K562 (cell line): ENCODE measurements around the gene NAP1L1. TPM values are rescaled to one million over a fixed set of nuclear protein-coding genes. Genes with fewer than 3 reads are reported as not detected.

Experiments
- ELF2 ChIP-seq: fragments of 250-450 bp; sonication (Bioruptor Pico); IDR thresholded peaks from 2 replicates; pipeline ENCODE4 v1.5.0; 2021; ENCODE audit warnings: mild to moderate bottlenecking
- ETV1 ChIP-seq: fragments of 450-650 bp; conservative IDR thresholded peaks from 2 replicates; pipeline ENCODE4 v1.6.1; 2016; ENCODE audit warnings: missing genetic modification characterization, control low read depth, low read depth, missing compliant biosample characterization
- FUS ChIP-seq: fragments of 200-400 bp; formaldehyde crosslinking; optimal IDR thresholded peaks from 2 replicates; pipeline ENCODE3; 2017; ENCODE audit warnings: low read depth, low read length
- HDAC6 ChIP-seq: IDR thresholded peaks from 2 replicates; pipeline ENCODE4 v1.6.1; 2012; ENCODE audit warnings: low read depth, mild to moderate bottlenecking, control low read depth, inconsistent platforms, low read length, moderate library complexity
- HNRNPLL ChIP-seq: fragments of 200-400 bp; formaldehyde crosslinking; IDR thresholded peaks from 2 replicates; pipeline ENCODE4 v1.6.1; 2017; ENCODE audit warnings: low read length, low read depth, mild to moderate bottlenecking; ENCODE audit not compliant: poor library complexity, severe bottlenecking
- KLF6 ChIP-seq: fragments of 250-450 bp; sonication (Bioruptor Pico); IDR thresholded peaks from 2 replicates; pipeline ENCODE4 v1.4.0; 2020; ENCODE audit warnings: mild to moderate bottlenecking, moderate library complexity, borderline replicate concordance
- NR2C2 ChIP-seq, 2 experiments: fragments of 200-800 bp in 1 of 2; sonication (Bioruptor generic) in 1 of 2; sonication (generic) in 1 of 2; formaldehyde crosslinking in 1 of 2; IDR thresholded peaks; 2 replicates each; pipeline versions ENCODE4 v1.6.1 to v1.8.0; 2016 to 2022; ENCODE audit warnings: mild to moderate bottlenecking in 1 of 2, missing compliant biosample characterization in 1 of 2, missing genetic modification characterization in 1 of 2, missing genetic modification reagents in 1 of 2
- SRSF3 ChIP-seq: fragments of 200-400 bp; formaldehyde crosslinking; IDR thresholded peaks from 2 replicates; pipeline ENCODE4 v1.6.1; 2016; ENCODE audit warnings: mild to moderate bottlenecking, low read length, moderate library complexity; ENCODE audit not compliant: insufficient read depth
- TGIF2 ChIP-seq: sonication (generic); formaldehyde crosslinking; IDR thresholded peaks from 2 replicates; pipeline ENCODE4 v1.8.1; 2022; ENCODE audit warnings: mild to moderate bottlenecking, missing genetic modification reagents, moderate library complexity
- U2AF1 ChIP-seq: fragments of 200-400 bp; formaldehyde crosslinking; optimal IDR thresholded peaks from 2 replicates; pipeline ENCODE3; 2017; ENCODE audit warnings: mild to moderate bottlenecking, low read depth, low read length, moderate library complexity
- ZNF3 ChIP-seq: fragments of 250-450 bp; sonication (Bioruptor Pico); IDR thresholded peaks from 2 replicates; pipeline ENCODE4 v1.5.0; 2021; ENCODE audit warnings: mild to moderate bottlenecking, moderate library complexity
- polyA plus RNA-seq, 8 experiments: library from polyadenylated mRNA; depleted of rRNA in 4 of 8; stranded (reverse) in 5 of 8; unstranded in 3 of 8; fragments of >200 nt; fragmentation: Nextera tagmentation in 2 of 8; fragmentation: Illumina TruSeq in 1 of 8; extraction: Ambion mirVana in 2 of 8; extraction: Trizol in 1 of 8; gene quantifications; 2 replicates each; pipeline versions ENCODE4 v1.2.1 to v1.2.3, GENCODE V29; 2011 to 2014; ENCODE audit warnings: inconsistent platforms in 1 of 8, missing spikeins in 1 of 8
- total RNA-seq, 7 experiments: library from RNA; depleted of rRNA in 6 of 7; stranded (reverse); fragments of >200 nt in 6 of 7; fragmentation: Illumina TruSeq in 2 of 7; extraction: Trizol in 2 of 7; gene quantifications; 2 replicates each; pipeline versions ENCODE4 v1.2.1 to v1.2.3, GENCODE V29; 2011 to 2021; ENCODE audit warnings: low replicate concordance in 1 of 7
- TF ChIP-seq, protein P1 (sequence below): fragments of 450-650 bp; IDR thresholded peaks from 2 replicates; pipeline ENCODE4 v1.6.1; 2016; ENCODE audit warnings: mild to moderate bottlenecking, moderate library complexity
- TF ChIP-seq, protein P2 (sequence below): fragments of 200-800 bp; sonication (Bioruptor generic); IDR thresholded peaks from 2 replicates; pipeline ENCODE4 v1.6.1; 2017; ENCODE audit warnings: missing genetic modification characterization, missing compliant biosample characterization

Gene NAP1L1
- total and polyA plus RNA-seq, 9 of the 15 experiments (the other 6 are each of a cell fraction or from before 2014, with no cell fraction given), result 287 to 747 (median 450) TPM

DNA sequence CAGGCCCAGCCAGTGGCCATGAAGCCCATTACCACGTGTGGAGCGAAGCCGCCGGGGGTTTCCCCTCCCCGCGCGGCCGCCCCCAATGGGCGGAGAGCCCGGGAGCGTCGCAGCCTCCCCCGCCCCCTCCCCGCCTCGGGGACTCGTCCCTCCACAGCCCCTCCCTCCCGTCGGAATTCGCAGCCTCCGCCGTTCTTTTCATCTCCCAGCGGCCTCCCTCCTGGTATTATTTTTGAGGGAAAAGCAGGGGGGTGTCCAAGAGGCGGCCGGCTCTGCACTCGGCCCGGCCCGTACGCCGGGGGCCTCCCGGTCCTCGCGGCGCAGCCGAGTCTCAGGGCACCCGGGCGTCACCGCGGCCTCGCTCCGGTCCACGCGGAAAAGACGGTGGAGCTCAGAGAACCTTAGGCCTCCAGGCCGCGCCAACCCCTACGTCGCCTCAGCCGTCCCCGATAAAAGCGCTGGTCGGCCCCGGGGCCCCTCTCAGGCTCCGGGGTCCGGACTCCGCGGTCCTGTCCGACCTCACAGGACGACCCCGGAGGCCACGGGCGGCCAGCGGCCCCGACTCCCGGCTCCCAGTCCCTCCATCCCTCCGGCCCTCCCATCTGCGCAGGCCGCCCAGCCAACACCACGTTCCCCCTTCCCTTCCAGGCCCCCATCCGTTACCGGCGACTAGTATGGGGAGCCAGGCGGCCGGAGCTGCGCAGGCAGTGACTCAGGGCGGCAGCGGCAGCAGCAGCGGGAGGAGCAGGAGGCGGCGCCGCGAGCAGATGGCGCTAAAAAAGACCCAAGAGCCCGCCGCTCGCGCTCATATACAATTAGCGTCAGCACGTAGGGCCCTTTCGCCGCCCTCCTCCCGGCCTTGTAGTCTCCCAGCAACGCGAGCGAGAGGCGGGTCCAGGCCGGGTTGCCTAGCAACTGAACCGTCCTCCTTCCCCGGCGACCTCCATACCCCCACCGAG, at the start of gene NAP1L1 (continued):
- TF ChIP-seq, protein P1, sequence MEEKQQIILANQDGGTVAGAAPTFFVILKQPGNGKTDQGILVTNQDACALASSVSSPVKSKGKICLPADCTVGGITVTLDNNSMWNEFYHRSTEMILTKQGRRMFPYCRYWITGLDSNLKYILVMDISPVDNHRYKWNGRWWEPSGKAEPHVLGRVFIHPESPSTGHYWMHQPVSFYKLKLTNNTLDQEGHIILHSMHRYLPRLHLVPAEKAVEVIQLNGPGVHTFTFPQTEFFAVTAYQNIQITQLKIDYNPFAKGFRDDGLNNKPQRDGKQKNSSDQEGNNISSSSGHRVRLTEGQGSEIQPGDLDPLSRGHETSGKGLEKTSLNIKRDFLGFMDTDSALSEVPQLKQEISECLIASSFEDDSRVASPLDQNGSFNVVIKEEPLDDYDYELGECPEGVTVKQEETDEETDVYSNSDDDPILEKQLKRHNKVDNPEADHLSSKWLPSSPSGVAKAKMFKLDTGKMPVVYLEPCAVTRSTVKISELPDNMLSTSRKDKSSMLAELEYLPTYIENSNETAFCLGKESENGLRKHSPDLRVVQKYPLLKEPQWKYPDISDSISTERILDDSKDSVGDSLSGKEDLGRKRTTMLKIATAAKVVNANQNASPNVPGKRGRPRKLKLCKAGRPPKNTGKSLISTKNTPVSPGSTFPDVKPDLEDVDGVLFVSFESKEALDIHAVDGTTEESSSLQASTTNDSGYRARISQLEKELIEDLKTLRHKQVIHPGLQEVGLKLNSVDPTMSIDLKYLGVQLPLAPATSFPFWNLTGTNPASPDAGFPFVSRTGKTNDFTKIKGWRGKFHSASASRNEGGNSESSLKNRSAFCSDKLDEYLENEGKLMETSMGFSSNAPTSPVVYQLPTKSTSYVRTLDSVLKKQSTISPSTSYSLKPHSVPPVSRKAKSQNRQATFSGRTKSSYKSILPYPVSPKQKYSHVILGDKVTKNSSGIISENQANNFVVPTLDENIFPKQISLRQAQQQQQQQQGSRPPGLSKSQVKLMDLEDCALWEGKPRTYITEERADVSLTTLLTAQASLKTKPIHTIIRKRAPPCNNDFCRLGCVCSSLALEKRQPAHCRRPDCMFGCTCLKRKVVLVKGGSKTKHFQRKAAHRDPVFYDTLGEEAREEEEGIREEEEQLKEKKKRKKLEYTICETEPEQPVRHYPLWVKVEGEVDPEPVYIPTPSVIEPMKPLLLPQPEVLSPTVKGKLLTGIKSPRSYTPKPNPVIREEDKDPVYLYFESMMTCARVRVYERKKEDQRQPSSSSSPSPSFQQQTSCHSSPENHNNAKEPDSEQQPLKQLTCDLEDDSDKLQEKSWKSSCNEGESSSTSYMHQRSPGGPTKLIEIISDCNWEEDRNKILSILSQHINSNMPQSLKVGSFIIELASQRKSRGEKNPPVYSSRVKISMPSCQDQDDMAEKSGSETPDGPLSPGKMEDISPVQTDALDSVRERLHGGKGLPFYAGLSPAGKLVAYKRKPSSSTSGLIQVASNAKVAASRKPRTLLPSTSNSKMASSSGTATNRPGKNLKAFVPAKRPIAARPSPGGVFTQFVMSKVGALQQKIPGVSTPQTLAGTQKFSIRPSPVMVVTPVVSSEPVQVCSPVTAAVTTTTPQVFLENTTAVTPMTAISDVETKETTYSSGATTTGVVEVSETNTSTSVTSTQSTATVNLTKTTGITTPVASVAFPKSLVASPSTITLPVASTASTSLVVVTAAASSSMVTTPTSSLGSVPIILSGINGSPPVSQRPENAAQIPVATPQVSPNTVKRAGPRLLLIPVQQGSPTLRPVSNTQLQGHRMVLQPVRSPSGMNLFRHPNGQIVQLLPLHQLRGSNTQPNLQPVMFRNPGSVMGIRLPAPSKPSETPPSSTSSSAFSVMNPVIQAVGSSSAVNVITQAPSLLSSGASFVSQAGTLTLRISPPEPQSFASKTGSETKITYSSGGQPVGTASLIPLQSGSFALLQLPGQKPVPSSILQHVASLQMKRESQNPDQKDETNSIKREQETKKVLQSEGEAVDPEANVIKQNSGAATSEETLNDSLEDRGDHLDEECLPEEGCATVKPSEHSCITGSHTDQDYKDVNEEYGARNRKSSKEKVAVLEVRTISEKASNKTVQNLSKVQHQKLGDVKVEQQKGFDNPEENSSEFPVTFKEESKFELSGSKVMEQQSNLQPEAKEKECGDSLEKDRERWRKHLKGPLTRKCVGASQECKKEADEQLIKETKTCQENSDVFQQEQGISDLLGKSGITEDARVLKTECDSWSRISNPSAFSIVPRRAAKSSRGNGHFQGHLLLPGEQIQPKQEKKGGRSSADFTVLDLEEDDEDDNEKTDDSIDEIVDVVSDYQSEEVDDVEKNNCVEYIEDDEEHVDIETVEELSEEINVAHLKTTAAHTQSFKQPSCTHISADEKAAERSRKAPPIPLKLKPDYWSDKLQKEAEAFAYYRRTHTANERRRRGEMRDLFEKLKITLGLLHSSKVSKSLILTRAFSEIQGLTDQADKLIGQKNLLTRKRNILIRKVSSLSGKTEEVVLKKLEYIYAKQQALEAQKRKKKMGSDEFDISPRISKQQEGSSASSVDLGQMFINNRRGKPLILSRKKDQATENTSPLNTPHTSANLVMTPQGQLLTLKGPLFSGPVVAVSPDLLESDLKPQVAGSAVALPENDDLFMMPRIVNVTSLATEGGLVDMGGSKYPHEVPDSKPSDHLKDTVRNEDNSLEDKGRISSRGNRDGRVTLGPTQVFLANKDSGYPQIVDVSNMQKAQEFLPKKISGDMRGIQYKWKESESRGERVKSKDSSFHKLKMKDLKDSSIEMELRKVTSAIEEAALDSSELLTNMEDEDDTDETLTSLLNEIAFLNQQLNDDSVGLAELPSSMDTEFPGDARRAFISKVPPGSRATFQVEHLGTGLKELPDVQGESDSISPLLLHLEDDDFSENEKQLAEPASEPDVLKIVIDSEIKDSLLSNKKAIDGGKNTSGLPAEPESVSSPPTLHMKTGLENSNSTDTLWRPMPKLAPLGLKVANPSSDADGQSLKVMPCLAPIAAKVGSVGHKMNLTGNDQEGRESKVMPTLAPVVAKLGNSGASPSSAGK, result peak; percentile 33
- no peak for TF ChIP-seq ELF2 (CRISPR knock-in tag)
- 0 out of 2 replicates have a peak, but pooled peaks have one; percentile 23 for TF ChIP-seq NR2C2 (CRISPR knock-in tag; IDR thresholded peaks at IDR 0.05)
- TF ChIP-seq NR2C2 (tag; IDR thresholded peaks at IDR 0.05), result peak; percentile 41; the same call in 1 of the 2 replicates
- TF ChIP-seq KLF6, result no peak
- TF ChIP-seq U2AF1, result peak; percentile 84
- no peak for TF ChIP-seq ZNF3 (CRISPR knock-in tag)
- no peak for TF ChIP-seq FUS
- no peak for TF ChIP-seq ETV1 (tag)
- TF ChIP-seq HDAC6, result no peak
- TF ChIP-seq TGIF2 (CRISPR knock-in tag), result 0 out of 2 replicates have a peak, but pooled peaks have one; percentile 32
- peak; percentile 80 for TF ChIP-seq HNRNPLL
- TF ChIP-seq SRSF3, result no peak
- TF ChIP-seq, protein P2, sequence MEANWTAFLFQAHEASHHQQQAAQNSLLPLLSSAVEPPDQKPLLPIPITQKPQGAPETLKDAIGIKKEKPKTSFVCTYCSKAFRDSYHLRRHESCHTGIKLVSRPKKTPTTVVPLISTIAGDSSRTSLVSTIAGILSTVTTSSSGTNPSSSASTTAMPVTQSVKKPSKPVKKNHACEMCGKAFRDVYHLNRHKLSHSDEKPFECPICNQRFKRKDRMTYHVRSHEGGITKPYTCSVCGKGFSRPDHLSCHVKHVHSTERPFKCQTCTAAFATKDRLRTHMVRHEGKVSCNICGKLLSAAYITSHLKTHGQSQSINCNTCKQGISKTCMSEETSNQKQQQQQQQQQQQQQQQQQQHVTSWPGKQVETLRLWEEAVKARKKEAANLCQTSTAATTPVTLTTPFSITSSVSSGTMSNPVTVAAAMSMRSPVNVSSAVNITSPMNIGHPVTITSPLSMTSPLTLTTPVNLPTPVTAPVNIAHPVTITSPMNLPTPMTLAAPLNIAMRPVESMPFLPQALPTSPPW, result peak; percentile 94
